Right forelimb (tissue), 1 donor: ENCODE measurements around the gene ARHGAP25.

Experiments used
- DNase-seq: peaks from one replicate; pipeline ENCODE4 v3.0.0-alpha.2; 2018

The ARHGAP25 gene

GRCh38 chr2:68734688-68735525 is at the start of gene ARHGAP25:
TSS of gene ARHGAP25 (plus strand) at chr2:68734811. CDS start at chr2:68735200, 389 bp downstream.
- DNase-seq: no peak

GRCh38 chr2:68686178-68686577 is 48.4 kb upstream of the ARHGAP25 start:
- no peak for DNase-seq

- DNase-seq: no peak
Observed at GRCh38 chr2:68687018-68687417, 47.6 kb upstream of the ARHGAP25 start.

- no peak for DNase-seq
Observed at GRCh38 chr2:68689553-68690537, 44.8 kb upstream of the ARHGAP25 start.

GRCh38 chr2:68690851-68691250 is 43.8 kb upstream of the ARHGAP25 start:
- no peak for DNase-seq

GRCh38 chr2:68692511-68692910 is 42.1 kb upstream of the ARHGAP25 start:
- DNase-seq: no peak

- no peak for DNase-seq
Observed at GRCh38 chr2:68693951-68694350, 40.7 kb upstream of the ARHGAP25 start.

GRCh38 chr2:68695971-68696370 is 38.6 kb upstream of the ARHGAP25 start:
- DNase-seq: no peak

GRCh38 chr2:68696554-68696953 is 38.1 kb upstream of the ARHGAP25 start:
- DNase-seq: no peak

- no peak for DNase-seq
Observed at GRCh38 chr2:68698567-68699377, 35.8 kb upstream of the ARHGAP25 start.

GRCh38 chr2:68700560-68700959 is 34.1 kb upstream of the ARHGAP25 start:
- no peak for DNase-seq

GRCh38 chr2:68706637-68707036 is 28.0 kb upstream of the ARHGAP25 start:
- no peak for DNase-seq

GRCh38 chr2:68708629-68709028 is 26.0 kb upstream of the ARHGAP25 start:
- DNase-seq: no peak

GRCh38 chr2:68709421-68709911 is 25.1 kb upstream of the ARHGAP25 start:
- DNase-seq: no peak

GRCh38 chr2:68710336-68710735 is 24.3 kb upstream of the ARHGAP25 start:
- DNase-seq: no peak

- no peak for DNase-seq
Observed at GRCh38 chr2:68710756-68711155, 23.9 kb upstream of the ARHGAP25 start.

- DNase-seq: no peak
Observed at GRCh38 chr2:68714866-68715265, 19.7 kb upstream of the ARHGAP25 start.

GRCh38 chr2:68715353-68716041 is 19.1 kb upstream of the ARHGAP25 start:
- peak; percentile 52 for DNase-seq

- no peak for DNase-seq
Observed at GRCh38 chr2:68716604-68717304, 17.9 kb upstream of the ARHGAP25 start.

GRCh38 chr2:68717305-68717661 is 17.3 kb upstream of the ARHGAP25 start:
- DNase-seq: no peak

GRCh38 chr2:68719912-68720311 is 14.7 kb upstream of the ARHGAP25 start:
- DNase-seq: no peak
